Fibroblast of lung (primary cell): Measurements from ENCODE around the gene PDK3. TPM values are rescaled to one million over a fixed set of nuclear protein-coding genes. Genes with fewer than 3 reads are reported as not detected.

Experiments used
- DNase-seq, 2 donors: peaks; one replicate each; pipeline versions ENCODE4 v3.0.0 to v3.0.0-alpha.2; 2010; ENCODE audit warnings: low read depth in 2 of 2
- H2AFZ ChIP-seq: 2 replicates; pipeline ENCODE4 v1.5.1; 2012; ENCODE audit warnings: low read length, control low read depth, inconsistent platforms
- H3K27ac ChIP-seq: 2 replicates; pipeline ENCODE4 v1.5.1; 2011; ENCODE audit warnings: low read length, control low read depth; ENCODE audit not compliant: insufficient read depth
- H3K27me3 ChIP-seq: 2 replicates; pipeline ENCODE4 v1.5.1; 2011; ENCODE audit warnings: mild to moderate bottlenecking, low read length; ENCODE audit not compliant: control insufficient read depth, insufficient read depth
- H3K36me3 ChIP-seq: 2 replicates; pipeline ENCODE4 v1.5.1; 2011; ENCODE audit warnings: low read length; ENCODE audit not compliant: control insufficient read depth, insufficient read depth
- H3K4me1 ChIP-seq: 2 replicates; pipeline ENCODE4 v1.5.1; 2011; ENCODE audit warnings: low read length; ENCODE audit not compliant: control insufficient read depth, insufficient read depth; ENCODE audit errors: extremely low read depth
- H3K4me2 ChIP-seq: 2 replicates; pipeline ENCODE4 v1.5.1; 2011; ENCODE audit warnings: low read length, control low read depth; ENCODE audit not compliant: insufficient read depth; ENCODE audit errors: extremely low read depth
- H3K4me3 ChIP-seq, 4 experiments: fragments of 200-600 bp in 1 of 4; sonication (generic) in 1 of 4; replicated peaks in 1 of 4; 2 replicates each; pipeline ENCODE4 v1.5.1; 2011 to 2016; ENCODE audit warnings: low read length in 4 of 4, low read depth in 3 of 4, mild to moderate bottlenecking in 3 of 4, control low read depth in 2 of 4, inconsistent platforms in 1 of 4, mixed read lengths in 1 of 4; ENCODE audit not compliant: insufficient read depth in 1 of 4; ENCODE audit errors: control extremely low read depth in 1 of 4
- H3K79me2 ChIP-seq: 2 replicates; pipeline ENCODE4 v1.5.1; 2012; ENCODE audit warnings: mild to moderate bottlenecking, low read length, inconsistent platforms; ENCODE audit not compliant: control insufficient read depth, insufficient read depth
- H3K9ac ChIP-seq: 2 replicates; pipeline ENCODE4 v1.5.1; 2011; ENCODE audit warnings: mild to moderate bottlenecking, low read length, control low read depth; ENCODE audit not compliant: insufficient read depth
- H3K9me3 ChIP-seq: 2 replicates; pipeline ENCODE4 v1.5.1; 2012; ENCODE audit warnings: low read depth, low read length; ENCODE audit not compliant: control insufficient read depth, insufficient read depth
- H4K20me1 ChIP-seq: 2 replicates; pipeline ENCODE4 v1.5.1; 2011; ENCODE audit warnings: low read length; ENCODE audit not compliant: control insufficient read depth, insufficient read depth; ENCODE audit errors: extremely low read depth
- CTCF ChIP-seq, 2 donors: IDR thresholded peaks in 1 of 2; conservative IDR thresholded peaks in 1 of 2; 1 replicate in 1 of 2; 2 replicates in 1 of 2; pipeline ENCODE4 v1.5.1; 2011 to 2012; ENCODE audit warnings: low read length in 2 of 2, control low read depth in 1 of 2, inconsistent platforms in 1 of 2, low read depth in 1 of 2, mild to moderate bottlenecking in 1 of 2
- EZH2 ChIP-seq: IDR thresholded peaks from 2 replicates; pipeline ENCODE4 v1.5.1; 2012; ENCODE audit warnings: low read length, control low read depth, mild to moderate bottlenecking; ENCODE audit errors: missing control alignments
- polyA plus RNA-seq, 2 donors: library from polyadenylated mRNA; depleted of rRNA in 1 of 2; stranded (reverse) in 1 of 2; unstranded in 1 of 2; fragments of >200 nt; gene quantifications; 2 replicates each; pipeline ENCODE4 v1.2.1, GENCODE V29; 2011 to 2012; ENCODE audit warnings: missing spikeins in 1 of 2
- total RNA-seq: library from RNA; depleted of rRNA; stranded (reverse); fragments of >200 nt; gene quantifications from 2 replicates; pipeline ENCODE4 v1.2.1, GENCODE V29; 2014

The PDK3 gene
- total and polyA plus RNA-seq, 2 donors (not counting 1 experiment from before 2014, with no cell fraction given), result 2.8 to 4.2 TPM

GRCh38 chrX:24448762-24449250 lies 16.3 kb upstream of the PDK3 start:
- Histone ChIP-seq H3K4me2 (no peak overlapping the region), H3K9me3 (no peaks in the 10 kb centered on the region)

GRCh38 chrX:24463077-24463476 lies 2.0 kb upstream of the PDK3 start:
- H3K4me3 ChIP-seq, result no peak overlapping the region
- H3K9ac ChIP-seq, result no peak overlapping the region
- TF ChIP-seq CTCF (conservative IDR thresholded peaks at IDR 0.05 in 1 of 2, IDR thresholded peaks at IDR 0.05 in 1 of 2; ENCODE audit: low read depth in 1 of 2, low read length in 2 of 2), result no peak
- no peak for TF ChIP-seq EZH2
- H3K4me2 ChIP-seq, result no peak overlapping the region
- no peaks in the 10 kb centered on the region for H4K20me1 ChIP-seq
- H3K4me1 ChIP-seq, result no peaks in the 10 kb centered on the region
- no peaks in the 10 kb centered on the region for H3K79me2 ChIP-seq
- no peak overlapping the region for H3K27ac ChIP-seq
- H3K36me3 ChIP-seq, result no peaks in the 10 kb centered on the region
- DNase-seq, result no peak
- H3K27me3 ChIP-seq, result no peaks in the 10 kb centered on the region
- no peaks in the 10 kb centered on the region for H3K9me3 ChIP-seq
- no peak overlapping the region for H2AFZ ChIP-seq

More at GRCh38 chrX:24448762-24449250, 16.3 kb upstream of the PDK3 start:
- no peak overlapping the region for H3K9ac ChIP-seq
- peak in 1 of 2 donors; percentile 44 for DNase-seq
- H4K20me1 ChIP-seq, result no peaks in the 10 kb centered on the region
- H3K27ac ChIP-seq, result no peak overlapping the region
- no peaks in the 10 kb centered on the region for H3K36me3 ChIP-seq
- no peak overlapping the region for H2AFZ ChIP-seq
- peaks cover 2% of the 10 kb centered on the region for H3K27me3 ChIP-seq
- no peaks in the 10 kb centered on the region for H3K79me2 ChIP-seq
- H3K4me1 ChIP-seq, result no peaks in the 10 kb centered on the region
- H3K4me3 ChIP-seq, result no peak overlapping the region
- TF ChIP-seq EZH2 (no peak), CTCF (conservative IDR thresholded peaks at IDR 0.05 in 1 of 2, IDR thresholded peaks at IDR 0.05 in 1 of 2; ENCODE audit: low read depth in 1 of 2, low read length in 2 of 2) (no peak)

GRCh38 chrX:24464498-24464835 lies 619 bp upstream of the PDK3 start:
- DNase-seq, result no peak
- no peak overlapping the region for H3K27ac ChIP-seq
- no peaks in the 10 kb centered on the region for H3K9me3 ChIP-seq
- H3K4me3 ChIP-seq, result peak overlapping the region; percentile 54 to 63 (median 57)
- H2AFZ ChIP-seq, result peak overlapping the region; percentile 59
- no peaks in the 10 kb centered on the region for H4K20me1 ChIP-seq
- no peaks in the 10 kb centered on the region for H3K27me3 ChIP-seq
- peak overlapping the region; percentile 59 for H3K4me2 ChIP-seq
- no peaks in the 10 kb centered on the region for H3K79me2 ChIP-seq
- no peak for TF ChIP-seq CTCF (conservative IDR thresholded peaks at IDR 0.05 in 1 of 2, IDR thresholded peaks at IDR 0.05 in 1 of 2; ENCODE audit: low read depth in 1 of 2, low read length in 2 of 2)
- no peaks in the 10 kb centered on the region for H3K4me1 ChIP-seq
- H3K9ac ChIP-seq, result no peak overlapping the region
- H3K36me3 ChIP-seq, result no peaks in the 10 kb centered on the region
